Heart right ventricle (tissue), 16 donors: ENCODE results near the gene ALLC. TPM values are rescaled to one million over a fixed set of nuclear protein-coding genes. Genes with fewer than 3 reads are reported as not detected.
A peak's percentile ranks its signal among the peaks of the same experiment; 100 is the strongest.

ENCODE experiments used
- ATAC-seq, 8 donors: fragments of 200-7000 bp; cut with Tn5 transposase; one replicate each; pipeline ENCODE4 v1.9.1; 2020; ENCODE audit warnings: mild to moderate bottlenecking in 8 of 8, moderate library complexity in 8 of 8, moderate number of reproducible peaks in 1 of 8
- DNase-seq, 2 donors: peaks; one replicate each; pipeline ENCODE4 v3.0.0-alpha.2; 2020
- H3K27ac ChIP-seq, 10 donors: fragments of 200-600 bp; sonication (generic) in 2 of 10; one replicate each; pipeline versions ENCODE4 v1.5.0 to v1.8.0; 2020 to 2022; ENCODE audit warnings: mild to moderate bottlenecking in 3 of 10
- H3K27me3 ChIP-seq, 7 donors: fragments of 200-600 bp; one replicate each; pipeline ENCODE4 v1.8.0; 2021 to 2022; ENCODE audit warnings: mild to moderate bottlenecking in 2 of 7
- H3K36me3 ChIP-seq, 9 donors: fragments of 200-600 bp; sonication (generic) in 1 of 9; one replicate each; pipeline versions ENCODE4 v1.5.0 to v1.8.0; 2020 to 2022; ENCODE audit warnings: mild to moderate bottlenecking in 2 of 9
- H3K4me1 ChIP-seq, 9 donors: fragments of 200-600 bp; sonication (generic) in 1 of 9; one replicate each; pipeline versions ENCODE4 v1.5.0 to v1.8.0; 2020 to 2022; ENCODE audit warnings: mild to moderate bottlenecking in 4 of 9
- H3K4me3 ChIP-seq, 10 donors: fragments of 200-600 bp; sonication (generic) in 2 of 10; one replicate each; pipeline versions ENCODE4 v1.5.0 to v1.8.0; 2020 to 2022; ENCODE audit warnings: mild to moderate bottlenecking in 7 of 10, moderate library complexity in 2 of 10
- H3K9me3 ChIP-seq, 11 donors: fragments of 200-600 bp in 10 of 11; sonication (generic) in 2 of 11; one replicate each; pipeline versions ENCODE4 v1.5.0 to v1.8.0; 2013 to 2022; ENCODE audit warnings: mild to moderate bottlenecking in 2 of 11, control low read depth in 1 of 11, moderate library complexity in 1 of 11
- WGBS, 2 donors: extraction: QIAGEN DNeasy Blood & Tissue Kit; methylation state at CpG; one replicate each; pipeline ENCODE4 v1.1.7; 2013; ENCODE audit warnings: inconsistent platforms in 1 of 2; 5-methylcytosine and 5-hydroxymethylcytosine counted together
- intact Hi-C, 10 donors: fragments of 100-400 bp; cut with DNase I; formaldehyde crosslinking; loops; one replicate each; pipeline versions ENCODE4 v1.11.1 to v1.14.2; 2022
- polyA plus RNA-seq, 2 donors: library from polyadenylated mRNA; stranded (reverse); fragments of 200-250 nt; gene quantifications; one replicate each; pipeline ENCODE4 v1.2.3, GENCODE V29; 2013
- total RNA-seq, 10 donors: library from RNA; stranded (reverse); fragmentation: NEBNext Ultra II Directional in 3 of 10; extraction: Animal tissue kit (Norgen Biotek cat#: 25700) in 3 of 10; gene quantifications; one replicate each; pipeline versions ENCODE4 v1.2.1 to v1.2.4, GENCODE V29; 2021 to 2023
- TF ChIP-seq, protein P1 (sequence below), 9 donors: fragments of 200-600 bp; sonication (generic) in 2 of 9; IDR thresholded peaks; one replicate each; pipeline versions ENCODE4 v1.5.0 to v1.8.0; 2021 to 2022; ENCODE audit warnings: antibody characterized with exemption in 9 of 9, mild to moderate bottlenecking in 5 of 9, moderate library complexity in 1 of 9
- donor health status: Arrhythmogenic right ventricular cardiomyopathy.
- donor health status: ischemic (EF 13 %, LVEDD 7.1; RV severe dilation, severe dysfunction).
- donor health status: healthy with polysubstance abuse.
- donor health status: DM: no; HTN: yes; CAD: no.
- donor health status: DM: no; HTN: no; CAD: no.
- donor health status: ischemic (EF 25% LVEDD 6.9; RV normal size, moderate dysfunction).
- donor health status: ischemic (EF 25% LVEDD 5.7; RV mildly dilated, moderate dysfunction).
- donor health status: healthy.
- donor health status: DM: yes; HTN: yes; CAD: no.
- donor health status: Ischemic cardiomyopathy.
- donor health status: ischemic (EF 35%, LVEDD 5.7; RV mildly dilated, moderate dysfunction).
- donor health status: nonischemic (EF 11% LVEDD 7.7; RV severe dilation, severe dysfunction).
- donor health status: DM: yes; HTN: yes; CAD: no.
- donor health status: PGD.
- donor health status: ischemic (EF 29% LVEDD 5.4; RV normal size, mild dysfunction).
- donor health status: nonischemic (EF 23%, LVEDD 6.1; RV moderate dilation, normal function).

Gene ALLC
- total and polyA plus RNA-seq, 12 donors, result 0.59 TPM; not detected in 11

- Histone ChIP-seq H3K27ac (peak overlapping the region in 9 of 10 donors; percentile 56 to 82 (median 73)), H3K9me3 (peaks cover 0 to 15% (median 2%) of the 10 kb centered on the region in 11 donors), H3K36me3 (no peaks in the 10 kb centered on the region), H3K4me3 (no peak overlapping the region), H3K27me3 (no peaks in the 10 kb centered on the region), H3K4me1 (peaks cover 2 to 27% (median 12%) of the 10 kb centered on the region in 9 donors)
- 40 to 42% methylated on average over 12 of the region's 12 CpGs for WGBS, 2 donors
- ATAC-seq (peak; percentile 62 to 89 (median 79)), DNase-seq (peak in 1 of 2 donors; percentile 31)
- intact Hi-C loops, result loop anchor here in 3 of 10 donors (5.0 kb wide), 2 partner anchors 34 to 39 kb away; no protein-coding TSS in a partner anchor
- TF ChIP-seq, protein P1, sequence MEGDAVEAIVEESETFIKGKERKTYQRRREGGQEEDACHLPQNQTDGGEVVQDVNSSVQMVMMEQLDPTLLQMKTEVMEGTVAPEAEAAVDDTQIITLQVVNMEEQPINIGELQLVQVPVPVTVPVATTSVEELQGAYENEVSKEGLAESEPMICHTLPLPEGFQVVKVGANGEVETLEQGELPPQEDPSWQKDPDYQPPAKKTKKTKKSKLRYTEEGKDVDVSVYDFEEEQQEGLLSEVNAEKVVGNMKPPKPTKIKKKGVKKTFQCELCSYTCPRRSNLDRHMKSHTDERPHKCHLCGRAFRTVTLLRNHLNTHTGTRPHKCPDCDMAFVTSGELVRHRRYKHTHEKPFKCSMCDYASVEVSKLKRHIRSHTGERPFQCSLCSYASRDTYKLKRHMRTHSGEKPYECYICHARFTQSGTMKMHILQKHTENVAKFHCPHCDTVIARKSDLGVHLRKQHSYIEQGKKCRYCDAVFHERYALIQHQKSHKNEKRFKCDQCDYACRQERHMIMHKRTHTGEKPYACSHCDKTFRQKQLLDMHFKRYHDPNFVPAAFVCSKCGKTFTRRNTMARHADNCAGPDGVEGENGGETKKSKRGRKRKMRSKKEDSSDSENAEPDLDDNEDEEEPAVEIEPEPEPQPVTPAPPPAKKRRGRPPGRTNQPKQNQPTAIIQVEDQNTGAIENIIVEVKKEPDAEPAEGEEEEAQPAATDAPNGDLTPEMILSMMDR (IDR thresholded peaks at IDR 0.05), result no peak
Measured at GRCh38 chr2:3626118-3626811, 31.7 kb upstream of the ALLC start.

DNA sequence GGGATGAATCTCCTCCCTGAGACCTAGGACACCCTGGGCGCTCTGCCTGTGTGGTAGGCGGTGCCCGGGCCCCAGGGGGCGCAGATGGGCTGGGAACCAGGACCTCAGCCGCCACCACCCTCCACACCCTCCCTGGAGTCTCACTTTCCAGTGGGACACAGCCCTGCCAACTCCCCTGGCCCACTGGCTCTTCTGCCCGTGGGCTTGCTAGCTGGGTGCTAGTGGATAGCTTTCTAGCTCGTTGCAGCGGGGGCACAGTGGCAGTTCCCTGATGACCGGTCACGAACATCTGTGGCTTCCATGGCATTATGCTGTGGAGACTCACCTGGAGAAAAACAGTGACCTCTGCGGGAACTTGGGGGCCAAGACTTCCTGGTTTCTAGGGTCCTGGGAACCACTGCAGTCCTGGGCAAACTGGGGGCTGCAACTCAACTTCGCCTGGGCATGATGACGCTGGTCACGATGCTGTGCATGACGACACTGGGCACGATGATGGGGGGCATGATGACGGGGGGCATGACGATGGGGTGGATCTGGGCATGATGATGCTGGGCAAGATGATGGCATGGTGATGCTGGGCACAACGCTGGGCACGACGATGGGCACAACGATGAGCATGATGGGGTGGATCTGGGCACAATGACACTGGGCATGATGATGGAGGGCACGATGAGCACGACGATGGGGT, 31.0 kb upstream of the ALLC start:
- ATAC-seq (peak in 3 of 8 donors; percentile 10 to 63 (median 22)), DNase-seq (peak in 1 of 2 donors; percentile 6)
- Histone ChIP-seq H3K27ac (peak overlapping the region; percentile 14 to 82 (median 72)), H3K4me3 (no peak overlapping the region), H3K36me3 (no peaks in the 10 kb centered on the region), H3K4me1 (peaks cover 2 to 27% (median 12%) of the 10 kb centered on the region in 9 donors), H3K27me3 (no peaks in the 10 kb centered on the region), H3K9me3 (peaks cover 0 to 15% (median 2%) of the 10 kb centered on the region in 11 donors)
- TF ChIP-seq, protein P1 (IDR thresholded peaks at IDR 0.05), result no peak
- 83 to 87% methylated on average over 25 of the region's 25 CpGs for WGBS, 2 donors
- intact Hi-C loops, result loop anchor here in 3 of 10 donors (5.0 kb wide), 2 partner anchors 35 to 40 kb away; no protein-coding TSS in a partner anchor

- WGBS, 2 donors, result 93 to 95% methylated on average over 21 of the region's 21 CpGs
- H3K27me3 ChIP-seq, result no peaks in the 10 kb centered on the region
- H3K36me3 ChIP-seq, result no peaks in the 10 kb centered on the region
- intact Hi-C loops, result loop anchor here in 3 of 10 donors (5.0 kb wide), 2 partner anchors 35 to 40 kb away; no protein-coding TSS in a partner anchor
- ATAC-seq (no peak), DNase-seq (peak in 1 of 2 donors; percentile 3)
- H3K27ac ChIP-seq, result no peak overlapping the region
- H3K4me3 ChIP-seq, result no peak overlapping the region
- TF ChIP-seq, protein P1 (IDR thresholded peaks at IDR 0.05), result no peak
- H3K9me3 ChIP-seq, result peaks cover 0 to 15% (median 2%) of the 10 kb centered on the region in 11 donors
- peaks cover 2 to 27% (median 12%) of the 10 kb centered on the region in 9 donors for H3K4me1 ChIP-seq
Measured at GRCh38 chr2:3627500-3628100, 30.4 kb upstream of the ALLC start.

DNA sequence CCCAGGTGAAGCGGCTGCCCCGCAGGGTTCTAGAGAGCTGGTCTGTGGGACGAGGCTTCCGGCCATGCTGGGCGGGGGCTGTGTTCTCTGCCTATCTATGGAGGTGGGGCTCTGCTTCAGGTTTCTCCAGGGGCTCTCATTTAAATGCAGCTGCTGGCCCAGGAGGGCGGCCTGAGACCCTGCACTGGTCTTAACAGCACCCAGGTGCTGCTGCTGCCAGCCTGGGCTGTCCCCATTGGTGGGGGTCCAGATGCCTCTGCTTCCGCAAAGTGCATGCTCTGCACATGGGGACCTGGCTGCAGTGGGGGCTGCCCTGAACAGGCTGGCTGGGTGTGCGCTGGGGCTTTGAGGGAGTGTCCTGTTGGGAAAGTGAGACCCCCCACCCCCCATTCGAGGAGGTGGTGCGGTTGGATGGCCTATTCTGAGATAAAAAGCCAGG, 29.7 kb upstream of the ALLC start:
- ATAC-seq (no peak), DNase-seq (peak in 1 of 2 donors; percentile 3)
- Histone ChIP-seq H3K36me3 (no peaks in the 10 kb centered on the region), H3K4me1 (peaks cover 2 to 27% (median 12%) of the 10 kb centered on the region in 9 donors), H3K9me3 (peaks cover 0 to 9% (median 2%) of the 10 kb centered on the region in 11 donors), H3K4me3 (no peak overlapping the region), H3K27ac (peak overlapping the region in 1 of 10 donors; percentile 8), H3K27me3 (no peaks in the 10 kb centered on the region)
- intact Hi-C loops, result loop anchor here in 3 of 10 donors (5.0 kb wide), 2 partner anchors 36 to 41 kb away; no protein-coding TSS in a partner anchor
- 84 to 90% methylated on average over 10 of the region's 10 CpGs for WGBS, 2 donors
- TF ChIP-seq, protein P1 (IDR thresholded peaks at IDR 0.05), result no peak
